ENCODE results near the gene SYT7.

SYT7 gene

GRCh38 chr11:61489833-61490721 lies 90.8 kb downstream of the SYT7 start:
- no peak for DNase-seq (ENCODE audit: low spot score)
- in situ Hi-C loops (cut with MboI; ENCODE audit: low sequenced_read_pairs, unreplicated experiment), result no loop called here
- TF ChIP-seq CTCF (IDR thresholded peaks at IDR 0.05; ENCODE audit: borderline replicate concordance, control extremely low read depth, extremely low read depth, insufficient read depth, missing control alignments), result no peak

DNA sequence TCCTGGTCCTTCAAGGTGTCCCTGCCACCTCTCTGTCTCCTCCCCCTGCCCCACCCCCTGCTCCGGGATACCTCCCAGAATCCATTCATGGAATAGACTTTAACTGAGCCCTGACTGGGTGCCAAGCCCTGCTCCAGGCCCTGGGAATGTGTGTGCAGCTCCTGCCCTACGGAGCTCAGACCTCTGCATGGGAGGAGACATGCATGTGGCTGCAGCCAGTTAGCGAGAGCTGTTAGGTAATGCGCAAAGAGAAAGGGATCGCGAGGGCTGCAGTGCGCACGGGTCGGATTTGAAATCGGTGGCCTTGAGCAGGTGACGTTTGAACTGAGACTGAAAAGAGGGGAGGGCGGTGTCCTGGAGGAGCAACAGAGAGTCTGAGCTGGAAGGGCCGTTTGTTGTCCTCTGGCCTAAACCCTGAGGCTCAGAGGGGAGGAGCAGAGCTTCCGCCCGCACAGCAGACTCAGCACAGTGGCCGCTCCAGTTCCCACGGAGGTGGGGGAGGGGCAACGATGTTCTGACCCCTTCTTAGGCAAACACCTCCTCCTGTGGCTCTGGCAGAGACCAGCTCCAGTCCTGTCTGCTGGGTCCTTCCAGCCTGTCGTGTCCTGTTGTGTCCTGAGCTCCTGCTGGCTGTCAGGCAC lies 92.1 kb downstream of the SYT7 start:
- no peak for TF ChIP-seq CTCF (IDR thresholded peaks at IDR 0.05; ENCODE audit: borderline replicate concordance, control extremely low read depth, extremely low read depth, insufficient read depth, missing control alignments)
- DNase-seq (ENCODE audit: low spot score), result no peak
- in situ Hi-C loops (cut with MboI; ENCODE audit: low sequenced_read_pairs, unreplicated experiment), result no loop called here

DNA sequence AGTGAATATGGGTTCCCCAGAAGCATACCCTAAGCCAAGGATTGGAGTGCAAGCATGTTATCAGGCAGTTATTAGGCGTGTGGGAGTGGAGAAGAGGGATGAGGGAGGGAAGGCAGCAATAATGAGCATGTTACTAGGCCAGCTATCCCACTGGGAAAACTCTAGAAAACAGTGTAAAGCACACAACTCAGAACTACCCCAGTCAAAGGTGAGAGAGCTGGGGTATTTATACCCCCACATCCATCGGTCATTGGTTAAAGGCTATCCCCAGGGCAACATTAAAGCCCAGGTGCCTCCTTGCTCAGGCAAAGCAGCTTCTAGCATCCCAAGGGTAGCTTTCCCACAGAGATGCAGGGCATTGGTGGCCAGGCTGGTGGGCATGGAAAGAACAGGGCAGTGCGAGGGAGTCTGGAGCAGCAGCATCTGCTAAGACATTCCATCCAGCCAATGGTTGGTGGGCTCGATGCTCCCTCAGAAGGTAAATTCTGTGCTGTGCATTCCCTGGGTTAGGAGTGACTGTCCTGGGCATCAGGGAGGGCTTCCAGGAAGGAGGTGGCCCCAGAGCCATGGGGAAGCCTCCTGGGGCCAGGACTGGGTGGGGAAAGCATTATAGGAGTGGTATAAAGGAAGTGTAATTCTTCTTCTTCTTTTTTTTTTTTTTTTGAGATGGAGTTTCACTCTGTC lies 93.4 kb downstream of the SYT7 start:
- no peak for TF ChIP-seq CTCF (IDR thresholded peaks at IDR 0.05; ENCODE audit: borderline replicate concordance, control extremely low read depth, extremely low read depth, insufficient read depth, missing control alignments)
- DNase-seq (ENCODE audit: low spot score), result no peak
- in situ Hi-C loops (cut with MboI; ENCODE audit: low sequenced_read_pairs, unreplicated experiment), result no loop called here

GRCh38 chr11:61486779-61487178 lies 94.1 kb downstream of the SYT7 start:
- no peak for DNase-seq (ENCODE audit: low spot score)
- in situ Hi-C loops (cut with MboI; ENCODE audit: low sequenced_read_pairs, unreplicated experiment), result no loop called here

GRCh38 chr11:61486011-61486620 lies 94.8 kb downstream of the SYT7 start:
- no peak for DNase-seq (ENCODE audit: low spot score)
- in situ Hi-C loops (cut with MboI; ENCODE audit: low sequenced_read_pairs, unreplicated experiment), result no loop called here
- no peak for TF ChIP-seq CTCF (IDR thresholded peaks at IDR 0.05; ENCODE audit: borderline replicate concordance, control extremely low read depth, extremely low read depth, insufficient read depth, missing control alignments)

More at GRCh38 chr11:61486779-61487178, 94.1 kb downstream of the SYT7 start:
- TF ChIP-seq CTCF (IDR thresholded peaks at IDR 0.05; ENCODE audit: borderline replicate concordance, control extremely low read depth, extremely low read depth, insufficient read depth, missing control alignments), result no peak

DNA sequence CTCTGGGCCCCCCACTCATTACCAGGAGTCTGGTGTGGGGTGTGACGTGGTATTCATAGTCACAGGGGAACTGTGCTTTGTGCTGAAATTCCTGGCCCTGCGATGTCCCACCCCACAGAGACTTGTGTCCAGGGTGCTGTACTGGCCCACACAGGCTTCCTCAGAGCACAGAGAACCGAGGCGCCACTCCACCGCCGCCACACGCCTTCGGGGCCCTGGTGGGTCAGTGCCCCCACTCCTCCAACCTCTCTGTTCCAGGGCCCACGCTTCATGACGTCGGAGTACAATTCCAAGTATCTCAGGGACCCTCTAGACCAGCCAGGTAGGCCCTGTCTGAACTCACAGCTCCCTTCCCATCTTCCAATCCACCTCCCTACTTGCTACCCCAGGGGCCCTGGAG lies 95.8 kb downstream of the SYT7 start:
- DNase-seq (ENCODE audit: low spot score), result no peak
- no peak for TF ChIP-seq CTCF (IDR thresholded peaks at IDR 0.05; ENCODE audit: borderline replicate concordance, control extremely low read depth, extremely low read depth, insufficient read depth, missing control alignments)

More for the DNA sequence above, 95.8 kb downstream of the SYT7 start:
- in situ Hi-C loops (cut with MboI; ENCODE audit: low sequenced_read_pairs, unreplicated experiment), result no loop called here

All from GM13976 (cell line).